SK-N-SH (cell line): Measurements from ENCODE around the gene SPATA6.

Source experiments
- CTCF ChIP-seq: fragments of 200-600 bp; sonication (generic); IDR thresholded peaks from 2 replicates; pipeline ENCODE4 v1.6.1; 2017; ENCODE audit warnings: antibody characterized with exemption, mild to moderate bottlenecking, moderate library complexity
- FOXM1 ChIP-seq: IDR thresholded peaks from 2 replicates; pipeline ENCODE4 v1.4.0; 2012; ENCODE audit warnings: low read depth, mild to moderate bottlenecking
- NFIC ChIP-seq: IDR thresholded peaks from 2 replicates; pipeline ENCODE4 v1.4.0; 2012; ENCODE audit warnings: borderline replicate concordance
- POLR2AphosphoS5 ChIP-seq: IDR thresholded peaks from 2 replicates; pipeline ENCODE4 v1.6.1; 2012; ENCODE audit warnings: low read depth, low read length
- RAD21 ChIP-seq: IDR thresholded peaks from 2 replicates; pipeline ENCODE4 v1.6.1; 2012; ENCODE audit warnings: mild to moderate bottlenecking, low read length
- USF1 ChIP-seq: IDR thresholded peaks from 2 replicates; pipeline ENCODE4 v1.4.0; 2012; ENCODE audit warnings: low read depth, borderline replicate concordance
- ZBTB33 ChIP-seq: IDR thresholded peaks from 2 replicates; pipeline ENCODE4 v1.4.0; 2012; ENCODE audit warnings: low read depth, borderline replicate concordance

- TF ChIP-seq ZBTB33, result no peak
- TF ChIP-seq CTCF, result no peak
- no peak for TF ChIP-seq USF1
- TF ChIP-seq NFIC, result no peak
- TF ChIP-seq POLR2AphosphoS5, result no peak
- no peak for TF ChIP-seq RAD21
- TF ChIP-seq FOXM1, result no peak
Measured at GRCh38 chr1:48248356-48248755, 223.6 kb downstream of the SPATA6 start.
